Measurements from ENCODE around the gene BRWD1.

The BRWD1 gene

GRCh38 chr21:39150316-39150715 lies 163.1 kb downstream of the BRWD1 start:
- no peak overlapping the region for H3K4me2 ChIP-seq
- H3K4me1 ChIP-seq (ENCODE audit: low read depth, poor library complexity, severe bottlenecking), result no peaks in the 10 kb centered on the region

GRCh38 chr21:39149882-39150281 lies 163.6 kb downstream of the BRWD1 start:
- no peaks in the 10 kb centered on the region for H3K27me3 ChIP-seq (ENCODE audit: insufficient read depth, low read depth)
- H4K20me1 ChIP-seq (ENCODE audit: insufficient read depth), result no peaks in the 10 kb centered on the region
- H3K79me2 ChIP-seq (ENCODE audit: insufficient read depth, low read depth), result no peaks in the 10 kb centered on the region
- no peak overlapping the region for H3K4me2 ChIP-seq
- TF ChIP-seq CTCF (conservative IDR thresholded peaks at IDR 0.05; ENCODE audit: low read depth, low read length), result no peak
- H3K4me3 ChIP-seq (IDR thresholded peaks at IDR 0.05; ENCODE audit: insufficient read depth, low read depth, low read length), result no peak overlapping the region
- no peak overlapping the region for H3K27ac ChIP-seq
- H2AFZ ChIP-seq (ENCODE audit: low read depth), result no peak overlapping the region
- no peak overlapping the region for H3K9ac ChIP-seq
- no peaks in the 10 kb centered on the region for H3K36me3 ChIP-seq (ENCODE audit: insufficient read depth)
- H3K4me1 ChIP-seq (ENCODE audit: low read depth, poor library complexity, severe bottlenecking), result no peaks in the 10 kb centered on the region

More at GRCh38 chr21:39150316-39150715, 163.1 kb downstream of the BRWD1 start:
- Histone ChIP-seq H4K20me1 (ENCODE audit: insufficient read depth) (no peaks in the 10 kb centered on the region), H3K4me3 (IDR thresholded peaks at IDR 0.05; ENCODE audit: insufficient read depth, low read depth, low read length) (no peak overlapping the region), H3K9ac (no peak overlapping the region), H3K36me3 (ENCODE audit: insufficient read depth) (no peaks in the 10 kb centered on the region), H3K79me2 (ENCODE audit: insufficient read depth, low read depth) (no peaks in the 10 kb centered on the region), H3K27me3 (ENCODE audit: insufficient read depth, low read depth) (no peaks in the 10 kb centered on the region), H2AFZ (ENCODE audit: low read depth) (no peak overlapping the region), H3K27ac (no peak overlapping the region)
- no peak for TF ChIP-seq CTCF (conservative IDR thresholded peaks at IDR 0.05; ENCODE audit: low read depth, low read length)

GRCh38 chr21:39148975-39149374 lies 164.5 kb downstream of the BRWD1 start:
- Histone ChIP-seq H4K20me1 (ENCODE audit: insufficient read depth) (no peaks in the 10 kb centered on the region), H3K9ac (no peak overlapping the region), H3K27ac (no peak overlapping the region), H3K4me1 (ENCODE audit: low read depth, poor library complexity, severe bottlenecking) (no peaks in the 10 kb centered on the region), H3K27me3 (ENCODE audit: insufficient read depth, low read depth) (no peaks in the 10 kb centered on the region), H2AFZ (ENCODE audit: low read depth) (no peak overlapping the region), H3K79me2 (ENCODE audit: insufficient read depth, low read depth) (no peaks in the 10 kb centered on the region), H3K4me3 (IDR thresholded peaks at IDR 0.05; ENCODE audit: insufficient read depth, low read depth, low read length) (no peak overlapping the region), H3K36me3 (ENCODE audit: insufficient read depth) (no peaks in the 10 kb centered on the region), H3K4me2 (no peak overlapping the region)
- no peak for TF ChIP-seq CTCF (conservative IDR thresholded peaks at IDR 0.05; ENCODE audit: low read depth, low read length)

GRCh38 chr21:39144191-39144590 lies 169.2 kb downstream of the BRWD1 start:
- Histone ChIP-seq H2AFZ (ENCODE audit: low read depth) (peak overlapping the region; percentile 17; the same call in 1 of the 2 replicates), H4K20me1 (ENCODE audit: insufficient read depth) (no peaks in the 10 kb centered on the region), H3K36me3 (ENCODE audit: insufficient read depth) (no peaks in the 10 kb centered on the region), H3K27me3 (ENCODE audit: insufficient read depth, low read depth) (no peaks in the 10 kb centered on the region), H3K4me1 (ENCODE audit: low read depth, poor library complexity, severe bottlenecking) (no peaks in the 10 kb centered on the region), H3K4me2 (no peak overlapping the region), H3K4me3 (IDR thresholded peaks at IDR 0.05; ENCODE audit: insufficient read depth, low read depth, low read length) (no peak overlapping the region), H3K79me2 (ENCODE audit: insufficient read depth, low read depth) (no peaks in the 10 kb centered on the region), H3K27ac (no peak overlapping the region), H3K9ac (no peak overlapping the region)
- no peak for TF ChIP-seq CTCF (conservative IDR thresholded peaks at IDR 0.05; ENCODE audit: low read depth, low read length)

All from KMS-11 (cell line).